ENCODE measurements around the gene RAI1. TPM values are rescaled to one million over a fixed set of nuclear protein-coding genes. Genes with fewer than 3 reads are reported as not detected.

Gene RAI1
- total RNA-seq, 4 donors from 2014 or later: 20.3 to 46.1 (median 30.4) TPM

DNA sequence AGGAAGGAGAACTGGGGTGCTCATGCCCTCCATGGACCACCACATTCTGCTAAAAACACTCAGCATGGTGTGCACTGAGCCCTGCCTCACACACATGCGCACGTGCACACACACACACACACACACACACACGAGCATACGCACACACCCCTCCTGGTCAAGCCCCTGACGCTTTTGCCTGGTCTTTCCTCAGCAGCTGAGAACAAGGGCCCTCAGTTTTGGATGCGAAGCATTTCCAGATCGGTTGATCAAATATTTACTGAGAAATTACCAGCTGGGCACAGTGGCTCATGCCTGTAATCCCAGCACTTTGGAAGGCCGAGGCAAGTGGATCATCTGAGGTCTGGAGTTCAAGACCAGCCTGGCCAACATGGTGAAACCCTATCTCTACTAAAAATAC lies 20.1 kb upstream of the RAI1 start:
- H3K4me1 ChIP-seq: peaks cover 10% of the 10 kb centered on the region
- H3K27ac ChIP-seq: no peak overlapping the region
- DNase-seq (ENCODE audit: low spot score in 2 of 2): no peak
- TF ChIP-seq EP300 (IDR thresholded peaks at IDR 0.05) (no peak), POLR2AphosphoS5 (IDR thresholded peaks at IDR 0.05) (no peak)
- H3K4me3 ChIP-seq: no peak overlapping the region
- peaks cover 6% of the 10 kb centered on the region for H3K9me3 ChIP-seq
- 86% methylated on average over 6 of the region's 8 CpGs for WGBS
- no peaks in the 10 kb centered on the region for H3K36me3 ChIP-seq
- H3K27me3 ChIP-seq: no peaks in the 10 kb centered on the region

DNA sequence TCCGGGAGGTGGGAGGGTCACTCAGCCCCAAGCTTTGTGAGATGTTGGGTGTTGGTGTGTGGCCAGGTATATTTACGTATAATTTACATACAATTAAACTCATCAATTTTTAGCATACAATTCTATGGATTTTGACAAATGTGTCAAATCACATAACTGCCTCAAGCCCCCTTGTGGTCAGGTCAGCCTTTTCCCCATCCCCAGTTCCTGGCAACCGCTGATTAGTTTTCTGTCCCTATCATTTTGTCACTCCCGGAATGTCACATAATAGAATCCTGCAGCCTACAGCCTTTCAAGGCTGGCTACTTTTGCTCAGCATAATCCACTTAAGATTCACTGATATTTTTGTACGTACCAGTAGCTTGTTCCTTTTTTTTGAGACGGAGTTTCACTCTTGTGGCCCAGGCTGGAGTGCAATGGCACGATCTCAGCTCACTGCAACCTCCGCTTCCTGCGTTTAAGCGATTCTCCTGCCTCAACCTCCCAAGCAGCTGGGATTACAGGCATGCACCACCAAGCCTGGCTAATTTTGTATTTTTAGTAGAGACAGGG lies 19.3 kb upstream of the RAI1 start:
- H3K36me3 ChIP-seq: no peaks in the 10 kb centered on the region
- no peak for DNase-seq (ENCODE audit: low spot score in 2 of 2)
- no peak overlapping the region for H3K4me3 ChIP-seq
- no peaks in the 10 kb centered on the region for H3K27me3 ChIP-seq
- peaks cover 10% of the 10 kb centered on the region for H3K4me1 ChIP-seq
- H3K9me3 ChIP-seq: peaks cover 6% of the 10 kb centered on the region
- TF ChIP-seq POLR2A (IDR thresholded peaks at IDR 0.05) (no peak), POLR2AphosphoS5 (IDR thresholded peaks at IDR 0.05) (no peak), EP300 (IDR thresholded peaks at IDR 0.05) (no peak)
- TF ChIP-seq, protein P1, sequence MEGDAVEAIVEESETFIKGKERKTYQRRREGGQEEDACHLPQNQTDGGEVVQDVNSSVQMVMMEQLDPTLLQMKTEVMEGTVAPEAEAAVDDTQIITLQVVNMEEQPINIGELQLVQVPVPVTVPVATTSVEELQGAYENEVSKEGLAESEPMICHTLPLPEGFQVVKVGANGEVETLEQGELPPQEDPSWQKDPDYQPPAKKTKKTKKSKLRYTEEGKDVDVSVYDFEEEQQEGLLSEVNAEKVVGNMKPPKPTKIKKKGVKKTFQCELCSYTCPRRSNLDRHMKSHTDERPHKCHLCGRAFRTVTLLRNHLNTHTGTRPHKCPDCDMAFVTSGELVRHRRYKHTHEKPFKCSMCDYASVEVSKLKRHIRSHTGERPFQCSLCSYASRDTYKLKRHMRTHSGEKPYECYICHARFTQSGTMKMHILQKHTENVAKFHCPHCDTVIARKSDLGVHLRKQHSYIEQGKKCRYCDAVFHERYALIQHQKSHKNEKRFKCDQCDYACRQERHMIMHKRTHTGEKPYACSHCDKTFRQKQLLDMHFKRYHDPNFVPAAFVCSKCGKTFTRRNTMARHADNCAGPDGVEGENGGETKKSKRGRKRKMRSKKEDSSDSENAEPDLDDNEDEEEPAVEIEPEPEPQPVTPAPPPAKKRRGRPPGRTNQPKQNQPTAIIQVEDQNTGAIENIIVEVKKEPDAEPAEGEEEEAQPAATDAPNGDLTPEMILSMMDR (IDR thresholded peaks at IDR 0.05): no peak
- WGBS: 87% methylated on average over 10 of the region's 10 CpGs
- no peak overlapping the region for H3K27ac ChIP-seq

DNA sequence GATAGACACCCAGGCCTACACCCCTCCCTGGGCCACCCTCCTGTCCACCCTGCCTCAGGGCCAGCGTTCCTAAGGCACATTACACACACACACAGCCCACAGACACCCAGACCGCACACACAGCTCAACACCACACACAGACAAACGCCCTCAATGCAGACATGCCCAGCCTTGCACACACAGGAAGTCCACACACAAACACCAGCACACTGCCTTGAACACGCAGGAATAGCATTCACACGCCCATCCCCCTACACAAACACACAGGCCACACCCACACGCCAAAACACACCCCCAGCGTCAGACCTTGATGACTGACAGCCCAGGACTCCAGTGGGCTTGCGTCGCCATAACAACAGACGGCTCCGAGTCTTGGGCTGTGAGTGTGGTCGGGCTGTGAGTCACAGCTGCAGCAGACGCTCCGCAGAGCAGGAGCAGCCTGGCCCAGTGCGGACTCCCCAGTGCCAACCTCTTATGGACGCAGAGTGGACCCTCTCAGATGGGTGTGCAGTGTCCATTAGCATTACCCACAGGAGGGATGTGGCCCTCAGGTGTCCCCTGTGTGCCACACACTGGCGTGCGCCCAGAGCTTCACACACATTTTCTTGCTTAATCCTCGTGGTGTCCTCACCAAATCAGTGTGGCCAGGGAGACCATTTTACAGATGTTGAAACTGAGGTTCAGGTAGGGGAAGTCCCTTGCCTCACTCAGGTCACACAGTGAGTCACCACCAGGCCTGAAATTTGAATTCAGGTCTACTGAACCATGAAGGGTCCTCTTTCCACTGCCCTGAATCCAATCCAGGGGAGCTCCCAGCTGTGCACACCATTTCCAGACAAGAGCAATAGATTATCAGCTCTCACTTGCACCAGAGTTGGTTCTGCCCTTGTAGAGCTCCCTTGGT lies 17.8 kb upstream of the RAI1 start:
- Histone ChIP-seq H3K36me3 (no peaks in the 10 kb centered on the region), H3K9me3 (peaks cover 6% of the 10 kb centered on the region), H3K27me3 (no peaks in the 10 kb centered on the region), H3K4me1 (peaks cover 10% of the 10 kb centered on the region), H3K4me3 (no peak overlapping the region), H3K27ac (no peak overlapping the region)
- WGBS: 15% methylated on average over 11 of the region's 19 CpGs
- DNase-seq (ENCODE audit: low spot score in 2 of 2): no peak
- TF ChIP-seq, protein P1 (IDR thresholded peaks at IDR 0.05): no peak
- TF ChIP-seq POLR2A (IDR thresholded peaks at IDR 0.05) (no peak), POLR2AphosphoS5 (IDR thresholded peaks at IDR 0.05) (no peak), EP300 (IDR thresholded peaks at IDR 0.05) (no peak)

DNA sequence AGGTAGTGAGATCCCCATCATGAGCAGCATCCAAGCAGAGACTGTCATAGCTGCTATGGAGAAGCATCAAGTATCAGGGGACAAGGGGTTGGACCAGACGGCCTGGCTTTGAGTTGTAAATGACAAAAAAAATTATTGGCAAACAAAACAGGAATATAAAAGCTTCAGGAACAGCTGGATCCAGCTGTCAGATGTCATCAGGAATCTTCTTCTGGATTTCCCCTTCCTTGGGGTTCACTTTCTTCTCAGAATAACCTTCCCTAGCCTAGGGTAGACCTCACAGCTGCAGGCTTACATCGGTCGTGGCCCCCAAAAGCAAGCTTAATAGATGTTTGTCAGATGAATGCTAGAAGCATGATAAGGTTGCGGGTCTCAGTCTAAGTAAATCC lies 17.2 kb upstream of the RAI1 start:
- no peaks in the 10 kb centered on the region for H3K36me3 ChIP-seq
- no peaks in the 10 kb centered on the region for H3K27me3 ChIP-seq
- no peak overlapping the region for H3K27ac ChIP-seq
- peaks cover 6% of the 10 kb centered on the region for H3K9me3 ChIP-seq
- 72% methylated on average over 4 of the region's 4 CpGs for WGBS
- H3K4me1 ChIP-seq: peaks cover 10% of the 10 kb centered on the region
- TF ChIP-seq POLR2A (IDR thresholded peaks at IDR 0.05): no peak
- TF ChIP-seq POLR2AphosphoS5 (IDR thresholded peaks at IDR 0.05): no peak
- TF ChIP-seq, protein P1 (IDR thresholded peaks at IDR 0.05): no peak
- TF ChIP-seq EP300 (IDR thresholded peaks at IDR 0.05): no peak
- DNase-seq (ENCODE audit: low spot score in 2 of 2): no peak
- H3K4me3 ChIP-seq: no peak overlapping the region

DNA sequence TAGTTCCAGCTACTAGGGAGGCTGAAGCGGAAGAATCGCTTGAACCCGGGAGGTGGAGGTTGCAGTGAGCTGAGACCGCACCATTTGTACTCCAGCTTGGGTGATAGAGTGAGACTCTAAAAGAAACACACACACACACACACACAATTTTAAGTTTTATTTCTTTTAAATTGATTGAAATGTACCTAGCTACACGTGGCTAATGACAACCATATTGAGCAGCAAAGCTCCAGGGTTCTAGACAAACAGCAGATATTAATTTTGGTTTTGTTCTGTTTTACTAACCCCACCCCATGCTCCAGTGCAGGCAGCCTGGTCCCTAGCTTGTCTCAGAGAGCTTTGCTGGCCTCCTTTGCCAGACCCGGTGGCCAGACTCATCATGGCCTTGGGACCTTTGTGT lies 16.0 kb upstream of the RAI1 start:
- H3K4me3 ChIP-seq: no peak overlapping the region
- no peak overlapping the region for H3K27ac ChIP-seq
- H3K27me3 ChIP-seq: no peaks in the 10 kb centered on the region
- no peaks in the 10 kb centered on the region for H3K36me3 ChIP-seq
- peaks cover 10% of the 10 kb centered on the region for H3K4me1 ChIP-seq
- no peak for DNase-seq (ENCODE audit: low spot score in 2 of 2)
- 78% methylated on average over 6 of the region's 6 CpGs for WGBS
- no peaks in the 10 kb centered on the region for H3K9me3 ChIP-seq
- TF ChIP-seq, protein P1 (IDR thresholded peaks at IDR 0.05): no peak
- TF ChIP-seq POLR2A (IDR thresholded peaks at IDR 0.05): no peak
- no peak for TF ChIP-seq POLR2AphosphoS5 (IDR thresholded peaks at IDR 0.05)
- TF ChIP-seq EP300 (IDR thresholded peaks at IDR 0.05): no peak

Measured in suprapubic skin (tissue), 4 donors.